Stimulated activated memory B cell treated with anti-CD40 and anti-IgM and Interleukin-4, amounts not matched to agents 10 μg/mL and 1 μg/mL and 100 μg/mL, for 72 hours (primary cell): ENCODE results near the gene LARGE2.
"Not testable (repeated sequence)": the region's sequence is repeated elsewhere in the genome, so short reads cannot be mapped to it uniquely, and the experiment has no call there.

ENCODE experiments used
- ATAC-seq: fragments of 150-1000 bp; cut with Tn5 transposase; 2 replicates; pipeline ENCODE4 v1.10.0; 2021
- H3K27ac Mint-ChIP-seq: one replicate; pipeline ENCODE4 v1.8.0; 2022; ENCODE audit warnings: mild to moderate bottlenecking, mixed read lengths
- H3K27me3 Mint-ChIP-seq: one replicate; pipeline ENCODE4 v1.8.0; 2022; ENCODE audit warnings: mixed read lengths
- H3K36me3 Mint-ChIP-seq: one replicate; pipeline ENCODE4 v1.8.0; 2022; ENCODE audit warnings: mixed read lengths
- H3K4me1 Mint-ChIP-seq: one replicate; pipeline ENCODE4 v1.8.0; 2022; ENCODE audit warnings: mixed read lengths
- H3K4me3 Mint-ChIP-seq: one replicate; pipeline ENCODE4 v1.8.0; 2022; ENCODE audit warnings: mild to moderate bottlenecking, moderate library complexity, mixed read lengths
- H3K9me3 Mint-ChIP-seq: one replicate; pipeline ENCODE4 v1.8.0; 2022; ENCODE audit warnings: mixed read lengths

The LARGE2 gene

DNA sequence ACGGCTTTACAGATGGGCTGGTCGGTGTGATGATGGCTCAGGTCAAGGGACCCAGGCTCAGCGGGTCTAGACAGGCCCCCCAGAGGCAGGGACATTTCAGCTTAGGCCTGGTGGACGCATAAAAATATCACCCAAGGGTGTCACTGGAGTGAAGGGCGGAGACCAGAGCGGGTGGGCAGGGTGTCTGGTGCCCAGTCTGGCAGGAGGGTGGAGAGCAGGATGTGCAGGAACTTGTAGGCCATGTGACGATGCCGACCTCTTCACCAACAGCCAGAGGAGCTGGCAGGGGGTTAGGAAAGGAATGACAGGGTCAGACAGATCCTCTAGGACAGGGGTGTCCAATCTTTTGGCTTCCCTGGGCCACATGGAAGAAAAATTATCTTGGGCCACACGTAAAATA lies 32.5 kb upstream of the LARGE2 start:
- no peak for ATAC-seq
- H3K4me3 Mint-ChIP-seq: no peak overlapping the region
- H3K36me3 Mint-ChIP-seq: peaks cover 4% of the 10 kb centered on the region
- peaks cover 33% of the 10 kb centered on the region for H3K27me3 Mint-ChIP-seq
- no peak overlapping the region for H3K27ac Mint-ChIP-seq
- no peaks in the 10 kb centered on the region for H3K9me3 Mint-ChIP-seq
- peaks cover 5% of the 10 kb centered on the region for H3K4me1 Mint-ChIP-seq

DNA sequence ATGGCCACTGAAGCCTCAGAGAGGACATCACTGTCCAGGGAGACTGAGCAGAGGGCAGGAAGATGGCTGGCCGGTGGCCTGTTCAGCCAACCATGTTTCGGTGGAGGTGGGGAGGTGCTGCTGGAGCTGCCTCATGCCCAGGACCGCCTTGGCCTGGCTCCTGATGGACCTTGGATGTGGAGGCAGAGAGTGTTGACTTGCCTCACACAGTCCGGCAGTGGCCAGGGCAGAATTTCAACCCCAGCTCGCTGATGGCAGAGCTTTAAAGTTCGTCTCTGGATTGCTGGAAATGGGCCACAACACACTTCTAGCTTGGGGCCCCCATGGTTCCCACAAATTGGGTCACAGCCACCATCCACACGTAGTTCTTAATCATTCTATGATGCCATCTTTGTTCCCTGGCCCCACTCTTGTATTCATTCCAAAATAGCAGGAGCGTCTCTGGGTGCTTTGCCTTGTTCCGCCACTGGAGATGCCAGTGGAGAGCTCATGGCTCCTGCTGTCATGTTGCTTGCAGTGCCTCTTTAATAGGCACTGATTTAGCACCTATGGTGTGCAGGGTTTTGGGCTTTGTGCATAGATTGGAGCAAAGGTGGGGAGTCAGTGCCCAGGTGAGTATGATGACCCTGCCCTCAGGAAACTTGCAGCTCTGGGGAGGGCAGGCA lies 31.4 kb upstream of the LARGE2 start:
- Mint-ChIP-seq H3K36me3 (peaks cover 4% of the 10 kb centered on the region), H3K4me3 (no peak overlapping the region), H3K9me3 (no peaks in the 10 kb centered on the region), H3K4me1 (no peaks in the 10 kb centered on the region), H3K27ac (no peak overlapping the region), H3K27me3 (peaks cover 43% of the 10 kb centered on the region)
- ATAC-seq: no peak

GRCh38 chr11:45892856-45893255 lies 29.6 kb upstream of the LARGE2 start:
- no peaks in the 10 kb centered on the region for H3K9me3 Mint-ChIP-seq
- H3K27me3 Mint-ChIP-seq: peaks cover 60% of the 10 kb centered on the region
- H3K4me1 Mint-ChIP-seq: no peaks in the 10 kb centered on the region
- H3K4me3 Mint-ChIP-seq: no peak overlapping the region
- H3K36me3 Mint-ChIP-seq: peaks cover 4% of the 10 kb centered on the region
- ATAC-seq: no peak
- no peak overlapping the region for H3K27ac Mint-ChIP-seq

- Mint-ChIP-seq H3K4me3 (no peak overlapping the region), H3K9me3 (no peaks in the 10 kb centered on the region), H3K36me3 (peaks cover 4% of the 10 kb centered on the region), H3K27ac (no peak overlapping the region), H3K4me1 (peaks cover 11% of the 10 kb centered on the region), H3K27me3 (peaks cover 70% of the 10 kb centered on the region)
- no peak for ATAC-seq
Observed at GRCh38 chr11:45894555-45895247, 27.8 kb upstream of the LARGE2 start.

GRCh38 chr11:45895553-45896259 lies 26.8 kb upstream of the LARGE2 start:
- Mint-ChIP-seq H3K4me1 (peaks cover 14% of the 10 kb centered on the region), H3K27me3 (peaks cover 65% of the 10 kb centered on the region), H3K36me3 (no peaks in the 10 kb centered on the region), H3K4me3 (no peak overlapping the region), H3K27ac (no peak overlapping the region), H3K9me3 (no peaks in the 10 kb centered on the region)
- no peak for ATAC-seq

DNA sequence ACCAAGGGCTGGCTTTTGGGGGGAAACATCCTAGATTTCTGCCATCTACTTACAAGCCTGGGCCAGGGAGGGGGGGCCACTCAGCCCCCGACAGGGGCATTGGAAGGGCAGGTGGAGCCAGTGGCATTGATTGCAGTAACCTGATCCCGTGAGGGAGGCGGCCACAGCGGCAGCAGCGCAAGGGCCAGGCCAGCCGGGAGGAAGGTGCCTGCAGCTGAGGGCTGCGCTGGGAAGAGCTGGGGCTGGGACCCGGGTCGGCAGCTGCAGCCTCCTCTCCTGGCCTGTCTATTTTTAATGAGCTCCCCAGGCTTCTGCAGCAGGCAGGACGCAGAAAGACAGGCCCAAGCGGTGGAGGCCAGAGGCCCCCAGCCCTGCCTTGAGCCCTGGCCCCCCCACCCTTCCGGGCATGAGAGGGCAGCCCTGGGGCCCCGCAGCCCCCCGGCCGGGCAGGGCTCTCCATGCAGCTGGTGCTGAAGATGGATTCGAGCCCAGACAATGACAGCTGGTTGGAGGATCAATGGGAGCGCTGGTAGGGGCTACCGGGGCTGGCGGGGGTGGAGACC lies 26.0 kb upstream of the LARGE2 start:
- Mint-ChIP-seq H3K27me3 (peaks cover 68% of the 10 kb centered on the region), H3K4me3 (no peak overlapping the region), H3K36me3 (no peaks in the 10 kb centered on the region), H3K4me1 (peaks cover 17% of the 10 kb centered on the region), H3K27ac (no peak overlapping the region), H3K9me3 (no peaks in the 10 kb centered on the region)
- ATAC-seq: no peak

GRCh38 chr11:45897556-45897955 lies 24.9 kb upstream of the LARGE2 start:
- peaks cover 68% of the 10 kb centered on the region for H3K27me3 Mint-ChIP-seq
- no peak overlapping the region for H3K27ac Mint-ChIP-seq
- peaks cover 17% of the 10 kb centered on the region for H3K4me1 Mint-ChIP-seq
- no peak overlapping the region for H3K4me3 Mint-ChIP-seq
- H3K36me3 Mint-ChIP-seq: no peaks in the 10 kb centered on the region
- no peak for ATAC-seq
- no peaks in the 10 kb centered on the region for H3K9me3 Mint-ChIP-seq

GRCh38 chr11:45899086-45899447 lies 23.4 kb upstream of the LARGE2 start:
- H3K27me3 Mint-ChIP-seq: peaks cover 60% of the 10 kb centered on the region
- H3K27ac Mint-ChIP-seq: no peak overlapping the region
- H3K4me3 Mint-ChIP-seq: peak overlapping the region; percentile 74

DNA sequence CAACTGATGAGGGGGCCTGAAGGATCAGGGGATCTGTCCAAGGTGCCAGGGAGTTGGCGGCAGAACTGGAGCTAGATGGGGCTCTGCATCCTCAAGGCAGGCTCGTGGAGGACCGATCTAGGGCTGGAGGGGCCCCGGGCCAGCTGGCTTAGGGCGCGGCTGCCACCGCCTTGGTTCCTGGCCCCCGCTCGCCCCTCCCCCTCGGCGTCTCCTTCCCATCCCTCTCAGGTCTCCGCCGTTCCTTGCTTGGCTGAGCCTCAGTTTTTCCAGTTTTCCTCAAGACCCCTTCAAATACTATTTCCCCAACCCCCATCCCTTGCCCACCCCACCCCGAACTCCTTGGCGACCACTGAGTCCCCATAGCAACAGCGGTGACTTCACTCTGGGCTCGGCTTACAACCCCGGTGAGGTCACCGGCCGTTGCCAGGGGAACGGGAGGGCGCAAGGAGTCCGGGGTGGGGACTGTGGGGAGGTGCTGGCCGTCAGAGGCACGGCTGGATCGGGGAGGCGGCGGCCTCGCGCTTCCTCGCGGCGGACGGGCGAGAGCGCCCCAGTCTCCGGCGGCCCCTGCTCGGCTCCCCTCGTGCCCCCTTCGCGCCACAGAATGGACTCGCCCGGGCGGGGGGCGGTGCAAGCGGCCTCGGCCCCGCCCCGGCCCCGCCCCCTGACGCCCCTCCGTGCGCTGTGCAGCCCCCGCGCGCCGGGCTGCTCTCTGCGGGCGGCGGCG lies 22.8 kb upstream of the LARGE2 start:
- ATAC-seq: peak; percentile 85
- H3K4me3 Mint-ChIP-seq: peak overlapping the region; percentile 74
- H3K4me1 Mint-ChIP-seq: peaks cover 17% of the 10 kb centered on the region
- H3K9me3 Mint-ChIP-seq: no peaks in the 10 kb centered on the region
- H3K27ac Mint-ChIP-seq: no peak overlapping the region
- no peaks in the 10 kb centered on the region for H3K36me3 Mint-ChIP-seq
- H3K27me3 Mint-ChIP-seq: peaks cover 54% of the 10 kb centered on the region

More at GRCh38 chr11:45899086-45899447, 23.4 kb upstream of the LARGE2 start:
- Mint-ChIP-seq H3K9me3 (no peaks in the 10 kb centered on the region), H3K36me3 (no peaks in the 10 kb centered on the region), H3K4me1 (peaks cover 17% of the 10 kb centered on the region)
- no peak for ATAC-seq

DNA sequence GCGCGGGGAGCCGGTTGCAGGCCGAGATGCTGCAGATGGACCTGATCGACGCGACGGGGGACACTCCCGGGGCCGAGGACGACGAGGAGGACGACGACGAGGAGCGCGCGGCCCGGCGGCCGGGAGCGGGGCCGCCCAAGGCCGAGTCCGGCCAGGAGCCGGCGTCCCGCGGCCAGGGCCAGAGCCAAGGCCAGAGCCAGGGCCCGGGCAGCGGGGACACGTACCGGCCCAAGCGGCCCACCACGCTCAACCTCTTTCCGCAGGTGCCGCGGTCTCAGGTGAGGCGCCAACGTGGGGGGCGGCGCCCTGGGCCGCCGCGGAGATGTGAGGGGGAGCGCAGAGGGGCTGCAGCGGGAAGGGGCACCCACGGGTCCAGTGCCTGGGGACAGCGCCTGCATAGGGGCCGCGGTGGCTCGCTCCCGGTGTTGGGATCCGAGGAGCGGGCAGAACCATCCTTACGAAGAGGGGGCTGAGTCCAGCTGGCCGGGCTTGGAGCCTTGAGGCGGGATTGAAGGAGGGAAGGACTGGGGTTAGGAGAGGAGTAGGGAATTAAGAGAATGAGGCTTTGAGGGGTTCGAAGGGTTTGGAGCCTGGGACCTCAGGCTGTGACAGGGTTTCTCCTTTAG lies 22.2 kb upstream of the LARGE2 start:
- H3K27ac Mint-ChIP-seq, H3K36me3 Mint-ChIP-seq, H3K9me3 Mint-ChIP-seq: not testable (repeated sequence)
- ATAC-seq: peak; percentile 1
- Mint-ChIP-seq H3K27me3 (peaks cover 47% of the 10 kb centered on the region), H3K4me3 (peak overlapping the region; percentile 74), H3K4me1 (peaks cover 17% of the 10 kb centered on the region)

DNA sequence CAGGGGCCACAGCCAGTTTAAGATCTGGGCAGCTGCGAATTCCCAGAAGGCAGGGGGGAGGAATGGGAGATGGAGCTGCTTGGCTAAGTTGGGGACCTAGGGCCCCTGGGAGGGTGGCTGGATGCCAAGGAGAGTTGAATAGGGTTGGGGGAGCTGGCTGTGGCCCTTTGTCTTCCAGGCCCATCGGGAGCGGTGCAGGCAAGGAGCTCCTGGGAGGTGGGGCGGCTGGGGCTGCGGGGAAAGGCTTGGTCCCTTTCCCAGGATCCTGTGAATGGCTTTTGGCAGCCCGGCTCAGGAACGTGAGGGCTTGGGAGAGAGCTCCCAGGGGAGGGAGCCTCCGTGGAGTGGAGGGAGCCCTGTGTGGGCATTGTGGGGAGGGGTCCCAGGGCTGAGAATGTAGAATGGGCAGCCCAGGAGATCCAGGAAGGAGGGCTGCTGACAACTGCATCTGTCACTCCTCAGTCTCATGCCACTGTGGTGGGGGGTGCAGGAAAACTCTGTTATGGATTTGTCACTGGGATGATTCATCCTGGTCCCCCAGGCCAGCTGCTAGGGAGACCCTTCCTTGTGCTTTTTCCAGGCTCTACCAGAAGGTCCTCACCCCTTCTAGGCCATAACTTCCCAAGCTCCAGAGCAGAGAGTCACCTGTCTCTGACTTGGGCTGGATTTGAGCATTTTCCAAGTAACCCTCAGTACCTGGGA lies 21.4 kb upstream of the LARGE2 start:
- H3K9me3 Mint-ChIP-seq: no peaks in the 10 kb centered on the region
- peaks cover 40% of the 10 kb centered on the region for H3K27me3 Mint-ChIP-seq
- ATAC-seq: no peak
- H3K36me3 Mint-ChIP-seq: no peaks in the 10 kb centered on the region
- no peak overlapping the region for H3K27ac Mint-ChIP-seq
- peak overlapping the region; percentile 11 for H3K4me3 Mint-ChIP-seq
- H3K4me1 Mint-ChIP-seq: peaks cover 20% of the 10 kb centered on the region

GRCh38 chr11:45901626-45902025 lies 20.8 kb upstream of the LARGE2 start:
- Mint-ChIP-seq H3K4me1 (peaks cover 26% of the 10 kb centered on the region), H3K4me3 (no peak overlapping the region), H3K9me3 (no peaks in the 10 kb centered on the region), H3K27ac (no peak overlapping the region), H3K36me3 (no peaks in the 10 kb centered on the region), H3K27me3 (peaks cover 34% of the 10 kb centered on the region)
- no peak for ATAC-seq

- peaks cover 32% of the 10 kb centered on the region for H3K4me1 Mint-ChIP-seq
- no peak for ATAC-seq
- H3K9me3 Mint-ChIP-seq: no peaks in the 10 kb centered on the region
- no peak overlapping the region for H3K27ac Mint-ChIP-seq
- H3K27me3 Mint-ChIP-seq: peaks cover 25% of the 10 kb centered on the region
- no peaks in the 10 kb centered on the region for H3K36me3 Mint-ChIP-seq
- H3K4me3 Mint-ChIP-seq: no peak overlapping the region
Observed at GRCh38 chr11:45902452-45903380, 19.7 kb upstream of the LARGE2 start.
